ENCODE results near the gene SMIM28. TPM values are rescaled to one million over a fixed set of nuclear protein-coding genes. Genes with fewer than 3 reads are reported as not detected.
A peak's percentile ranks its signal among the peaks of the same experiment; 100 is the strongest.

SMIM28 gene
- total and polyA plus RNA-seq, 9 of the 15 experiments (the other 6 are each of a cell fraction or from before 2014, with no cell fraction given), result not detected

- Histone ChIP-seq H3K27me3 (ENCODE audit: control insufficient read depth in 2 of 2, insufficient read depth in 2 of 2, low read length in 2 of 2) (peaks cover 0 to 4% of the 10 kb centered on the region in 2 experiments; a peak in 2 of 5 replicates), H3K9ac (ENCODE audit: insufficient read depth in 1 of 2, low read depth in 2 of 2, low read length in 2 of 2) (no peak overlapping the region), H4K20me1 (replicated peaks; ENCODE audit: control insufficient read depth, insufficient read depth, low read length) (no peaks in the 10 kb centered on the region), H3K9me3 (replicated peaks; ENCODE audit: control insufficient read depth, insufficient read depth, low read depth, low read length) (no peaks in the 10 kb centered on the region), H3K9me1 (ENCODE audit: control insufficient read depth, insufficient read depth, low read length) (no peaks in the 10 kb centered on the region), H3K36me3 (ENCODE audit: control insufficient read depth, insufficient read depth, low read length) (no peaks in the 10 kb centered on the region), H3K4me1 (replicated peaks in 1 of 2; ENCODE audit: control insufficient read depth in 2 of 2, insufficient read depth in 2 of 2, low read length in 2 of 2) (no peaks in the 10 kb centered on the region), H2AFZ (ENCODE audit: low read depth, low read length) (no peak overlapping the region), H3K79me2 (ENCODE audit: control insufficient read depth, insufficient read depth, low read length) (no peaks in the 10 kb centered on the region), H3K4me2 (ENCODE audit: insufficient read depth, low read length) (no peak overlapping the region), H3K27ac (ENCODE audit: extremely low read depth, low read depth, low read length) (no peak overlapping the region), H3K4me3 (no peak overlapping the region)
- DNase-seq (ENCODE audit: extremely low read depth in 1 of 4, low spot score in 3 of 4) (no peak), FAIRE-seq (no peak), ATAC-seq (no peak)
- no peak for TF ChIP-seq ZNF140 (CRISPR knock-in tag; IDR thresholded peaks at IDR 0.05)
- TF ChIP-seq NFE2L1 (tag; IDR thresholded peaks at IDR 0.05; ENCODE audit: borderline replicate concordance, low read depth), result peak; percentile 80
- TF ChIP-seq NFE2 (IDR thresholded peaks at IDR 0.05; ENCODE audit: low read depth), result peak; percentile 87
- TF ChIP-seq ZNF316 (IDR thresholded peaks at IDR 0.05), result peak; percentile 90
- peak; percentile 80 for TF ChIP-seq MAFK (IDR thresholded peaks at IDR 0.05; ENCODE audit: low read length)
- peak; percentile 92 for TF ChIP-seq MAFG (tag; conservative IDR thresholded peaks at IDR 0.05)
- TF ChIP-seq C11orf30 (IDR thresholded peaks at IDR 0.05; ENCODE audit: low read depth), result peak; percentile 84
- TF ChIP-seq VEZF1 (CRISPR knock-in tag; IDR thresholded peaks at IDR 0.05), result no peak
- TF ChIP-seq SOX6 (IDR thresholded peaks at IDR 0.05), result no peak
- TF ChIP-seq MAFF (IDR thresholded peaks at IDR 0.05; ENCODE audit: low read length), result peak; percentile 77; the same call in 1 of the 2 replicates
- TF ChIP-seq PHF8 (IDR thresholded peaks at IDR 0.05; ENCODE audit: borderline replicate concordance, low read length), result no peak
- intact Hi-C loops (cut with micrococcal nuclease) (no loop called here), in situ Hi-C loops (cut with MboI) (no loop called here)
- POLR2A ChIA-PET, result no interaction called here
- 0% methylated on average over 1 of the region's 1 CpG for WGBS (ENCODE audit: insufficient coverage, low coverage, missing lambda C conversion rate)
- CTCF ChIA-PET (ENCODE audit: low intra/inter-chr PET ratio), result no interaction called here
- BruUV-seq (replicated peaks), result no TSS peak
Observed at GRCh38 chr6:138357928-138358327, 19.8 kb upstream of the SMIM28 start.
